Glomerular endothelial cell (primary cell): ENCODE results near the gene GRIN2D. TPM values are rescaled to one million over a fixed set of nuclear protein-coding genes. Genes with fewer than 3 reads are reported as not detected.
"Not testable (repeated sequence)": the region's sequence is repeated elsewhere in the genome, so short reads cannot be mapped to it uniquely, and the experiment has no call there.

ENCODE experiments used
- DNase-seq: peaks from one replicate; pipeline ENCODE4 v3.0.0-alpha.2; 2011; ENCODE audit warnings: low read depth, low spot score; ENCODE audit errors: extremely low read depth
- total RNA-seq: library from RNA; depleted of rRNA; stranded (reverse); fragments of >200 nt; gene quantifications from 2 replicates; pipeline ENCODE4 v1.2.3, GENCODE V29; 2015

Gene GRIN2D
- total RNA-seq, 1 donor from 2014 or later: 0.76 TPM

- no peak for DNase-seq
Measured at GRCh38 chr19:48370955-48371354, 22.5 kb upstream of the GRIN2D start.

- DNase-seq: no peak
Measured at GRCh38 chr19:48371367-48371766, 22.1 kb upstream of the GRIN2D start.

- not testable (repeated sequence) for DNase-seq
Measured at GRCh38 chr19:48371771-48372170, 21.7 kb upstream of the GRIN2D start.

GRCh38 chr19:48372904-48373303 lies 20.6 kb upstream of the GRIN2D start:
- no peak for DNase-seq

GRCh38 chr19:48373567-48373966 lies 19.9 kb upstream of the GRIN2D start:
- DNase-seq: no peak

- DNase-seq: no peak
Measured at GRCh38 chr19:48378194-48378570, 15.3 kb upstream of the GRIN2D start.

GRCh38 chr19:48379058-48379457 lies 14.4 kb upstream of the GRIN2D start:
- no peak for DNase-seq

GRCh38 chr19:48381178-48381950 lies 12.1 kb upstream of the GRIN2D start:
- DNase-seq: no peak

GRCh38 chr19:48382286-48382685 lies 11.2 kb upstream of the GRIN2D start:
- no peak for DNase-seq

- DNase-seq: no peak
Measured at GRCh38 chr19:48385461-48386087, 7.9 kb upstream of the GRIN2D start.

- no peak for DNase-seq
Measured at GRCh38 chr19:48386981-48387380, 6.5 kb upstream of the GRIN2D start.

- no peak for DNase-seq
Measured at GRCh38 chr19:48390188-48391099, 3.0 kb upstream of the GRIN2D start.

- no peak for DNase-seq
Measured at GRCh38 chr19:48391100-48392005, 2.1 kb upstream of the GRIN2D start, which contains the start of gene KDELR1. Gene KDELR1 (minus strand): TSS chr19:48391551. CDS start chr19:48391358, 193 bp downstream.

GRCh38 chr19:48392006-48392344 lies 1.5 kb upstream of the GRIN2D start:
- not testable (repeated sequence) for DNase-seq

GRCh38 chr19:48392860-48393558 lies 459 bp upstream of the GRIN2D start:
- DNase-seq: no peak

GRCh38 chr19:48394331-48395169 lies 1.1 kb downstream of the GRIN2D start:
- no peak for DNase-seq

- no peak for DNase-seq
Measured at GRCh38 chr19:48395170-48395455, 1.6 kb downstream of the GRIN2D start.

GRCh38 chr19:48395499-48395898 lies 2.0 kb downstream of the GRIN2D start:
- no peak for DNase-seq
